Measurements from ENCODE around the gene GSK3B.

DNA sequence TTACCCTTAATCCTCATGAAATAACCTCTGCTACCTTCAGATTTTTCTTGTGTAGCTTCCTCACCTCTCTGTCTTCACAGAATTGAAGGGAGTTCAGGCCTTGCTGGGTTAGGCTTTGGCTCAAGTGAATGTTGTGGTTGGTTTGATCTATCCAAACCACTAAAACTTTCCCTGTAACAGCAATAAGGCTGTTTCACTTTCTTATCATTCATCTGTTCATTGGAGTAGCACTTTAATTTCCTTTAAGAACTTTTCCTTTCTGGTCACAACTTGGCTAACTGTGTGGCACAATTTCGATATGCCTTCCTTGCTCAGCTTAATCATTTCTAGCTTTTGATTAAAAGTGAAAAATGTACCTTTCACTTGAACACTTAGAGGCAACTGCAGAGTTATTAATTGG is 182.5 kb downstream of the GSK3B start:
- TF ChIP-seq, protein P1, sequence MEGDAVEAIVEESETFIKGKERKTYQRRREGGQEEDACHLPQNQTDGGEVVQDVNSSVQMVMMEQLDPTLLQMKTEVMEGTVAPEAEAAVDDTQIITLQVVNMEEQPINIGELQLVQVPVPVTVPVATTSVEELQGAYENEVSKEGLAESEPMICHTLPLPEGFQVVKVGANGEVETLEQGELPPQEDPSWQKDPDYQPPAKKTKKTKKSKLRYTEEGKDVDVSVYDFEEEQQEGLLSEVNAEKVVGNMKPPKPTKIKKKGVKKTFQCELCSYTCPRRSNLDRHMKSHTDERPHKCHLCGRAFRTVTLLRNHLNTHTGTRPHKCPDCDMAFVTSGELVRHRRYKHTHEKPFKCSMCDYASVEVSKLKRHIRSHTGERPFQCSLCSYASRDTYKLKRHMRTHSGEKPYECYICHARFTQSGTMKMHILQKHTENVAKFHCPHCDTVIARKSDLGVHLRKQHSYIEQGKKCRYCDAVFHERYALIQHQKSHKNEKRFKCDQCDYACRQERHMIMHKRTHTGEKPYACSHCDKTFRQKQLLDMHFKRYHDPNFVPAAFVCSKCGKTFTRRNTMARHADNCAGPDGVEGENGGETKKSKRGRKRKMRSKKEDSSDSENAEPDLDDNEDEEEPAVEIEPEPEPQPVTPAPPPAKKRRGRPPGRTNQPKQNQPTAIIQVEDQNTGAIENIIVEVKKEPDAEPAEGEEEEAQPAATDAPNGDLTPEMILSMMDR (IDR thresholded peaks at IDR 0.05; ENCODE audit: poor library complexity), result no peak
- no peak for TF ChIP-seq EZH2phosphoT487 (IDR thresholded peaks at IDR 0.05; ENCODE audit: low read depth, severe bottlenecking, unreplicated experiment)

Measured in hepatocyte (in vitro differentiated cells).